ENCODE measurements around the gene RNF212.

Gene RNF212

DNA sequence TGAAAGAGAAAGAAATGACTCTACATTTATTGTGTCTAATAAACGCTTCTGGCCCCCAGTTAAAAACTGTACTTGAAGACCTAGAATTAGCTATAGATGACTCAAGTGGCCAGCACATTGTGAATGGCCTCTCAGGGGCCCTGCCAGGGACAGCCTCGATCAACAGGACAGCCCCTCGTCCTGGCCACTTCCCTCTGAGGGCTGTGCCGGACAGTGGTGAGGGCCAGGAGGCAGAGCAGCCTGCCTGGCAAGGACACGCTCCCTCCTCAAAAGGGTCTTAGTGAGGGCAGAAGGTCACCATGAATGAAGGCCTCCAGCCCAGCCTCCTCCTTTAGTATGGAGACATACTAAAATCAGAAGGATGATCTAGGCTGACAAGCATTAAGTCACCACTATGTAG lies 16.5 kb downstream of the RNF212 start:
- H3K56ac ChIP-seq (ENCODE audit: low read length): no peak overlapping the region
- H2BK5ac ChIP-seq (ENCODE audit: low read length): no peak overlapping the region
- no peak overlapping the region for H4K5ac ChIP-seq (ENCODE audit: low read length)
- H3K27me3 ChIP-seq (ENCODE audit: insufficient read depth, low read length, poor library complexity): no peaks in the 10 kb centered on the region
- no peak overlapping the region for H2BK120ac ChIP-seq (ENCODE audit: low read depth, low read length)
- no CpG with 5 or more reads among the region's 5 CpGs for WGBS (ENCODE audit: extremely low coverage, insufficient coverage, low lambda C conversion rate)
- H3K4me1 ChIP-seq (ENCODE audit: control insufficient read depth, low read depth, low read length): no peaks in the 10 kb centered on the region
- no peaks in the 10 kb centered on the region for H3K36me3 ChIP-seq (ENCODE audit: control insufficient read depth, insufficient read depth, low read length)
- no peak for DNase-seq
- H3K9ac ChIP-seq (ENCODE audit: low read length): no peak overlapping the region
- H3K4me3 ChIP-seq (ENCODE audit: low read length): no peak overlapping the region
- H3K23ac ChIP-seq (ENCODE audit: low read length): no peak overlapping the region
- H2BK15ac ChIP-seq (replicated peaks; ENCODE audit: low read depth): no peak overlapping the region
- H3K18ac ChIP-seq (ENCODE audit: low read length): no peak overlapping the region
- no peak overlapping the region for H4K8ac ChIP-seq (ENCODE audit: low read depth, low read length)
- H3K4me2 ChIP-seq (ENCODE audit: low read length): no peak overlapping the region
- no peak overlapping the region for H3K27ac ChIP-seq (ENCODE audit: low read depth, low read length)
- H3K79me1 ChIP-seq (ENCODE audit: low read length): no peaks in the 10 kb centered on the region
- no peak overlapping the region for H2AK5ac ChIP-seq (ENCODE audit: low read length)
- H3K79me2 ChIP-seq (ENCODE audit: control insufficient read depth, insufficient read depth, low read length): no peaks in the 10 kb centered on the region
- no peak overlapping the region for H3K4ac ChIP-seq (ENCODE audit: low read depth, low read length)

DNA sequence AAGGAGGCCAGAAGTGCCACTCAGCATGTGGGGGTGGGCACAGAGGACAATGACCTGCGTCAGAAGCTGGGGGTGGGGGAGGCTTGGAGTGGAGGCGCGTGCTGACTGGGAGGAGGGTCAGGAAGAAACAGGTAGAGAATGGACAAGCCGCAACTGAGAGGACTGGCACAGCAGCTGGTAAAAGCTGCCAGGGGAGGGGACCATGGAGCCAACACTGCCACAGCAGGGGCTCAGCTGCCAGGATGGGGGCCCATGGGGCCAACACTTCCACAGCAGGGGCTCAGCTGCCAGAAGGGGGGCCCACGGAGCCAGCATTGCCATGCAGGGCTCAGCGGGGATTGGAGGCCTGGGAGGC lies 19.1 kb downstream of the RNF212 start:
- H3K79me2 ChIP-seq (ENCODE audit: control insufficient read depth, insufficient read depth, low read length): no peaks in the 10 kb centered on the region
- no CpG with 5 or more reads among the region's 6 CpGs for WGBS (ENCODE audit: extremely low coverage, insufficient coverage, low lambda C conversion rate)
- H2BK15ac ChIP-seq (replicated peaks; ENCODE audit: low read depth): no peak overlapping the region
- no peak overlapping the region for H3K4me2 ChIP-seq (ENCODE audit: low read length)
- H3K18ac ChIP-seq (ENCODE audit: low read length): no peak overlapping the region
- H3K4me1 ChIP-seq (ENCODE audit: control insufficient read depth, low read depth, low read length): no peaks in the 10 kb centered on the region
- H3K4me3 ChIP-seq (ENCODE audit: low read length): no peak overlapping the region
- H2BK120ac ChIP-seq (ENCODE audit: low read depth, low read length): no peak overlapping the region
- no peak overlapping the region for H2BK5ac ChIP-seq (ENCODE audit: low read length)
- no peak overlapping the region for H3K4ac ChIP-seq (ENCODE audit: low read depth, low read length)
- no peak overlapping the region for H3K56ac ChIP-seq (ENCODE audit: low read length)
- no peak overlapping the region for H4K8ac ChIP-seq (ENCODE audit: low read depth, low read length)
- H3K36me3 ChIP-seq (ENCODE audit: control insufficient read depth, insufficient read depth, low read length): no peaks in the 10 kb centered on the region
- H3K27me3 ChIP-seq (ENCODE audit: insufficient read depth, low read length, poor library complexity): no peaks in the 10 kb centered on the region
- no peak for DNase-seq
- H4K5ac ChIP-seq (ENCODE audit: low read length): no peak overlapping the region
- H3K27ac ChIP-seq (ENCODE audit: low read depth, low read length): no peak overlapping the region
- H3K79me1 ChIP-seq (ENCODE audit: low read length): no peaks in the 10 kb centered on the region
- H2AK5ac ChIP-seq (ENCODE audit: low read length): no peak overlapping the region
- no peak overlapping the region for H3K9ac ChIP-seq (ENCODE audit: low read length)
- H3K23ac ChIP-seq (ENCODE audit: low read length): no peak overlapping the region

DNA sequence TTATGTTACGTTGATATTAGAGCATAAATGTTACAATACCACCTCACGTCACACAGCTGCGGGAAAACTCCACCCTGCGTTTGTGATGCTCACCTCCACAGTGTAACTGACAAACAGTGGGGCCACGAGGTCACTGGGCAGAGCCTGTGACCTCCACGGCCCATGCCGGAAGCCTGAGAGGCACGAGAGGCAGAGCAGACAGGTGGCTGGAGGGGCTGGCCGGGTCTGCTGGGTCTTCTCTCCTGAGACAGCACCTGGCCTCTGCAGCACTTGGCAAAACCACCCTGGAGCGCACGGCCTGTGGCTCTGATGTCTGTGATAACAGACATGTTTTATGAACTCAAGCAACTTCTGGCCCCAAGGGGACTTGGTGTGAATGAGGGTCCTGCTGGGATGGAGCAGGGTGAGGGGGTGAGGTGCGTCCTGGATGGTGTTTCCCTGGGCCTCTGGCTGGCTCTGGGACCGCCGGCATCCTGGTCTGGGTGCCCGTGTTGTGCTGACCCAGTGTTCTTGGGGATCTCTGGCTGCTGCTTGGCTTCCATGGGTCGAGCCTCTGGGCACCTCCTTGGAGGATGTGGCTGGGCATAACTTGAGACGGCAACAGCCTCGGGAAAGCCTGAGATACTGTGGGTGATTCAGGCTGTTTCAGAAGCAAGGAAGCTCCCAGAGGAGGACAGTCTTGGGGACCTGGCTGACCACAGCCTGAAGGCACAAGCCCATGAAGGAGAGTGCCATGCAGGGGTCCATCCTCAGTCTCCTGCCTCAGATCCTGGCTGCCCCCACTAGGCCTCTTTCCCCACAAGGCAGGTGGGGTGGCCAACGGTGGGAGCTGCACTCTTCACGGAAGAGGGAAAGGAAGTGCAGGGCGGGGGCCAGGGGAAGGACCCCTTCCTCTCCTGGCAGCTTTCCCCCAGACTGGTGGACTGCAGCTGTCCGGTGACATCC lies 19.7 kb downstream of the RNF212 start:
- Histone ChIP-seq H4K5ac (ENCODE audit: low read length) (no peak overlapping the region), H3K27me3 (ENCODE audit: insufficient read depth, low read length, poor library complexity) (no peaks in the 10 kb centered on the region), H3K9ac (ENCODE audit: low read length) (no peak overlapping the region), H3K79me2 (ENCODE audit: control insufficient read depth, insufficient read depth, low read length) (no peaks in the 10 kb centered on the region), H2BK120ac (ENCODE audit: low read depth, low read length) (no peak overlapping the region), H3K4me2 (ENCODE audit: low read length) (no peak overlapping the region), H2AK5ac (ENCODE audit: low read length) (no peak overlapping the region), H3K27ac (ENCODE audit: low read depth, low read length) (no peak overlapping the region), H3K4me3 (ENCODE audit: low read length) (no peak overlapping the region), H3K18ac (ENCODE audit: low read length) (no peak overlapping the region), H3K4ac (ENCODE audit: low read depth, low read length) (no peak overlapping the region), H4K8ac (ENCODE audit: low read depth, low read length) (no peak overlapping the region), H3K79me1 (ENCODE audit: low read length) (no peaks in the 10 kb centered on the region), H3K56ac (ENCODE audit: low read length) (no peak overlapping the region), H2BK5ac (ENCODE audit: low read length) (no peak overlapping the region), H3K4me1 (ENCODE audit: control insufficient read depth, low read depth, low read length) (no peaks in the 10 kb centered on the region), H3K36me3 (ENCODE audit: control insufficient read depth, insufficient read depth, low read length) (no peaks in the 10 kb centered on the region), H3K23ac (ENCODE audit: low read length) (no peak overlapping the region), H2BK15ac (replicated peaks; ENCODE audit: low read depth) (no peak overlapping the region)
- no peak for DNase-seq
- WGBS (ENCODE audit: extremely low coverage, insufficient coverage, low lambda C conversion rate): no CpG with 5 or more reads among the region's 22 CpGs

DNA sequence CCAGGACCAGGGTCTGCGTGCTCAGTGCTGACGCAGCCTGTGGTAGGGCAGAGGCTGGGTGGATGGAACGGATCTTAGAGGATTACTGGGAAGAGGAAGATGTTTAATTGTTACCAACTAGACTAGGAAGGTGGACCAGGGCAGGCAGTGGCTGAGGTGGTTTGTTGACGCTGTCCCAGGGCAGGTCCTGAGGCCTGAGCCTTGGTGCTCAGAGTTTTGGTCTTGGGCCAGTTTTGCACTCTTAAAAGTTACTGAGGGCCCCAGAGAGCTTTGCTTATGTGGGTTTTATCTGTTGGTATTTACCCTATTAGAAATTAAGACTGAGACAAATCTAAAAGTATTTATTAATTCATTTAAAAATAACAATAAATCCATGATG lies 20.4 kb downstream of the RNF212 start:
- Histone ChIP-seq H4K8ac (ENCODE audit: low read depth, low read length) (no peak overlapping the region), H2BK5ac (ENCODE audit: low read length) (no peak overlapping the region), H2BK15ac (replicated peaks; ENCODE audit: low read depth) (no peak overlapping the region), H3K4ac (ENCODE audit: low read depth, low read length) (no peak overlapping the region), H3K4me3 (ENCODE audit: low read length) (no peak overlapping the region), H3K4me1 (ENCODE audit: control insufficient read depth, low read depth, low read length) (no peaks in the 10 kb centered on the region), H3K9ac (ENCODE audit: low read length) (no peak overlapping the region), H2AK5ac (ENCODE audit: low read length) (no peak overlapping the region), H3K56ac (ENCODE audit: low read length) (no peak overlapping the region), H4K5ac (ENCODE audit: low read length) (no peak overlapping the region), H3K18ac (ENCODE audit: low read length) (no peak overlapping the region), H3K27ac (ENCODE audit: low read depth, low read length) (no peak overlapping the region), H3K36me3 (ENCODE audit: control insufficient read depth, insufficient read depth, low read length) (no peaks in the 10 kb centered on the region), H2BK120ac (ENCODE audit: low read depth, low read length) (no peak overlapping the region), H3K79me2 (ENCODE audit: control insufficient read depth, insufficient read depth, low read length) (no peaks in the 10 kb centered on the region), H3K79me1 (ENCODE audit: low read length) (no peaks in the 10 kb centered on the region), H3K4me2 (ENCODE audit: low read length) (no peak overlapping the region), H3K27me3 (ENCODE audit: insufficient read depth, low read length, poor library complexity) (no peaks in the 10 kb centered on the region), H3K23ac (ENCODE audit: low read length) (no peak overlapping the region)
- no peak for DNase-seq
- no CpG with 5 or more reads among the region's 4 CpGs for WGBS (ENCODE audit: extremely low coverage, insufficient coverage, low lambda C conversion rate)

DNA sequence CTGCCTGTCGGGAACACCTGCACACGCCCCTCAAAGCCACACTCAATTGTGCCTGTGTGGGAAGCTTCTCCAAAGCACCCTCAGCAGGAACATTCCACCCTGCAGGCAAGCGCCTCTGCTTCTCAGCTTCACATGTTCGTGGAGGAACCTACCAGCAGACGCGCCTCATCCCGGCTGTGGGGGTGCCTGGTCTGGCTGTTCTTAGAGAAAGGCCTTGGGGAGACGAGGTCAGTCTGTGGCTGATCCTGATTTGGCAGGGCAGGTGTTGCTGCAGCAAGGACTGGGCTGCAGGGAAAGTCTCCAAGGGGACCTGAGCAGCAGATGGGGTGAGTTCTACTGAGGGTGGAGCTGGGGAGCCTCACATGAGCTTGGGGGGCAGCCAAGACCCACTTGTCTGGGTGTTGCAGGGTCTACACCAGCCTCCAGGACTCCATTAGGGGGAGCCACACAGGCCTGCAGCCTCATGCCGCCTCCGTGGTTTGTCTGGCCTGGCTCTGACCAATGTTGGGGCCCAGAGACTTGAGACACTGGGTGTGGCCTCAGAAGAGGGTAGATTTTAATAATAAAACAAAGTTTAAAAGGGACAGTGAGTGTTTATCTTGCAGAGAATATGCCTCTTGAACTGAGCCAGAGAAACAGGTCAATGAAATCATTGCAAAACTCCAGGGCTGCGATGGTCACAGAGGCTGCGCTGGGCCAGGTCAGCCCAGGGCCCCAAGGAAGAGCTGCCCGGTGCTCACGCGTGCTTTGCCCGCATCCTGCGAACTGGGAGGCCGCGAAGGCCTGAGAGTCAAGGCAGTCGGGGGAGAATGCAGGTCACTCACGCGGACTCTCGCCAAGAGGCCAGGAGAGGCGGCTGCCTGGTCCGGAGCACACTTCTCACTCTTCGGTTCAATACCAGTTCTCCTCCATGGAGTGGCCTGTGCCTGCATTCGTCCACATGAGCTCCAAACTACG lies 21.1 kb downstream of the RNF212 start:
- H3K9ac ChIP-seq (ENCODE audit: low read length): no peak overlapping the region
- no peaks in the 10 kb centered on the region for H3K27me3 ChIP-seq (ENCODE audit: insufficient read depth, low read length, poor library complexity)
- H3K56ac ChIP-seq (ENCODE audit: low read length): no peak overlapping the region
- H3K79me2 ChIP-seq (ENCODE audit: control insufficient read depth, insufficient read depth, low read length): no peaks in the 10 kb centered on the region
- no peak overlapping the region for H3K23ac ChIP-seq (ENCODE audit: low read length)
- WGBS (ENCODE audit: extremely low coverage, insufficient coverage, low lambda C conversion rate): no CpG with 5 or more reads among the region's 28 CpGs
- no peak overlapping the region for H4K5ac ChIP-seq (ENCODE audit: low read length)
- H2AK5ac ChIP-seq (ENCODE audit: low read length): no peak overlapping the region
- H3K4me3 ChIP-seq (ENCODE audit: low read length): no peak overlapping the region
- no peak overlapping the region for H2BK5ac ChIP-seq (ENCODE audit: low read length)
- no peak overlapping the region for H4K8ac ChIP-seq (ENCODE audit: low read depth, low read length)
- no peak overlapping the region for H3K4me2 ChIP-seq (ENCODE audit: low read length)
- no peak overlapping the region for H2BK15ac ChIP-seq (replicated peaks; ENCODE audit: low read depth)
- H3K36me3 ChIP-seq (ENCODE audit: control insufficient read depth, insufficient read depth, low read length): no peaks in the 10 kb centered on the region
- H2BK120ac ChIP-seq (ENCODE audit: low read depth, low read length): no peak overlapping the region
- no peak overlapping the region for H3K18ac ChIP-seq (ENCODE audit: low read length)
- H3K27ac ChIP-seq (ENCODE audit: low read depth, low read length): no peak overlapping the region
- no peaks in the 10 kb centered on the region for H3K79me1 ChIP-seq (ENCODE audit: low read length)
- DNase-seq: no peak
- H3K4ac ChIP-seq (ENCODE audit: low read depth, low read length): no peak overlapping the region
- no peaks in the 10 kb centered on the region for H3K4me1 ChIP-seq (ENCODE audit: control insufficient read depth, low read depth, low read length)

Measured in mesendoderm (in vitro differentiated cells).